ENCODE data around the gene IFFO2. TPM values are rescaled to one million over a fixed set of nuclear protein-coding genes. Genes with fewer than 3 reads are reported as not detected.

Gene IFFO2
- total and polyA plus RNA-seq, 2 donors (not counting 1 experiment from before 2014, with no cell fraction given): 5.8 to 10.4 TPM

DNA sequence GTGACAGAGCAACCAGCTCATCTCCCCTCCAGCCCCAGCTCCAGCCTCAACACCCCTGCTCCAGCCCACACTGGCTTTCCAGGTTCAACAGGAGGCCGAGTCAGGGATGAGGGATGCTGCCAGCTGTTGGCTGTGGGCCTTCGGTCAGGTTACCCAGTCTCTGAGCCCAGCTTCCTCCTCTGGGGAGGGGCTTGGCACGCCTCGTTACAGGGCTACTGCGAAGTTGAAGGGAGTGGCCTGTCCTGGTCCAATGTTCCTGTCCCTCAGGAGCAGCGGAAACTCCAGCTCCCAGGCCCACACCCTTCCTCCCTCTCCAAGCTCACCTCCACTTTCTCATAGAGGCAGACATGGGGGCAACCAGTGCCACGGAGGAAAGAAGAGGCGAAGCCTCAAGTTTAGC is 81.9 kb downstream of the IFFO2 start:
- Histone ChIP-seq H3K27ac (ENCODE audit: insufficient read depth, low read length) (no peak overlapping the region), H3K4me3 (replicated peaks in 1 of 4; ENCODE audit: control extremely low read depth in 1 of 4, insufficient read depth in 1 of 4, low read depth in 3 of 4, low read length in 4 of 4) (no peak overlapping the region), H2AFZ (ENCODE audit: low read length) (no peak overlapping the region), H3K9ac (ENCODE audit: insufficient read depth, low read length) (no peak overlapping the region), H3K27me3 (ENCODE audit: control insufficient read depth, insufficient read depth, low read length) (no peaks in the 10 kb centered on the region), H3K4me2 (ENCODE audit: extremely low read depth, insufficient read depth, low read length) (no peak overlapping the region), H3K79me2 (ENCODE audit: control insufficient read depth, insufficient read depth, low read length) (no peaks in the 10 kb centered on the region), H3K4me1 (ENCODE audit: control insufficient read depth, extremely low read depth, insufficient read depth, low read length) (no peaks in the 10 kb centered on the region), H3K36me3 (ENCODE audit: control insufficient read depth, insufficient read depth, low read length) (no peaks in the 10 kb centered on the region), H4K20me1 (ENCODE audit: control insufficient read depth, extremely low read depth, insufficient read depth, low read length) (no peaks in the 10 kb centered on the region), H3K9me3 (ENCODE audit: control insufficient read depth, insufficient read depth, low read depth, low read length) (no peaks in the 10 kb centered on the region)
- DNase-seq (ENCODE audit: low read depth in 2 of 2): no peak
- TF ChIP-seq EZH2 (IDR thresholded peaks at IDR 0.05; ENCODE audit: low read length, missing control alignments): no peak
- TF ChIP-seq, protein P1, sequence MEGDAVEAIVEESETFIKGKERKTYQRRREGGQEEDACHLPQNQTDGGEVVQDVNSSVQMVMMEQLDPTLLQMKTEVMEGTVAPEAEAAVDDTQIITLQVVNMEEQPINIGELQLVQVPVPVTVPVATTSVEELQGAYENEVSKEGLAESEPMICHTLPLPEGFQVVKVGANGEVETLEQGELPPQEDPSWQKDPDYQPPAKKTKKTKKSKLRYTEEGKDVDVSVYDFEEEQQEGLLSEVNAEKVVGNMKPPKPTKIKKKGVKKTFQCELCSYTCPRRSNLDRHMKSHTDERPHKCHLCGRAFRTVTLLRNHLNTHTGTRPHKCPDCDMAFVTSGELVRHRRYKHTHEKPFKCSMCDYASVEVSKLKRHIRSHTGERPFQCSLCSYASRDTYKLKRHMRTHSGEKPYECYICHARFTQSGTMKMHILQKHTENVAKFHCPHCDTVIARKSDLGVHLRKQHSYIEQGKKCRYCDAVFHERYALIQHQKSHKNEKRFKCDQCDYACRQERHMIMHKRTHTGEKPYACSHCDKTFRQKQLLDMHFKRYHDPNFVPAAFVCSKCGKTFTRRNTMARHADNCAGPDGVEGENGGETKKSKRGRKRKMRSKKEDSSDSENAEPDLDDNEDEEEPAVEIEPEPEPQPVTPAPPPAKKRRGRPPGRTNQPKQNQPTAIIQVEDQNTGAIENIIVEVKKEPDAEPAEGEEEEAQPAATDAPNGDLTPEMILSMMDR (conservative IDR thresholded peaks at IDR 0.05 in 1 of 2, IDR thresholded peaks at IDR 0.05 in 1 of 2; ENCODE audit: low read depth in 1 of 2, low read length in 2 of 2): no peak

DNA sequence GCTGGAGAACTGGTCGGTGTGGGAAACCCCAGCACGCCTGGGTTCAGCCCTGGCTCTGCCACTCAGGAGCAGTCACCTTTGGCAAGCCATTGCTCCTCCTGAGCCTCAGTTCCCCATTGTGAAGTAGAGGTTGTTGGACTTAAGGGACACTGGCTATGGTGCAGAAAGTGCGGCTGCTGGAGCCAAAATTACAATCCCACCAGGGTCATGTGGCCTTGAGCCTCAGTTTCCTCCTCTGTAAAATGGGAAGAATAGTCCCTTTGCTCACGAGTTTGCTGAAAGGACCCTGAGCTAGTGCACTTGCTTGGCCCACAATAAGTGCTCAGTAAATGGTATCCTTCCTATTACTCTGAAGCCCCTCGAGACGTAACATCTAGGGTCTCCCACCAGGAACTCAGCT is 82.4 kb downstream of the IFFO2 start:
- Histone ChIP-seq H2AFZ (ENCODE audit: low read length) (no peak overlapping the region), H3K27ac (ENCODE audit: insufficient read depth, low read length) (no peak overlapping the region), H3K27me3 (ENCODE audit: control insufficient read depth, insufficient read depth, low read length) (no peaks in the 10 kb centered on the region), H3K4me1 (ENCODE audit: control insufficient read depth, extremely low read depth, insufficient read depth, low read length) (no peaks in the 10 kb centered on the region), H3K4me3 (replicated peaks in 1 of 4; ENCODE audit: control extremely low read depth in 1 of 4, insufficient read depth in 1 of 4, low read depth in 3 of 4, low read length in 4 of 4) (no peak overlapping the region), H4K20me1 (ENCODE audit: control insufficient read depth, extremely low read depth, insufficient read depth, low read length) (no peaks in the 10 kb centered on the region), H3K9me3 (ENCODE audit: control insufficient read depth, insufficient read depth, low read depth, low read length) (no peaks in the 10 kb centered on the region), H3K79me2 (ENCODE audit: control insufficient read depth, insufficient read depth, low read length) (no peaks in the 10 kb centered on the region), H3K4me2 (ENCODE audit: extremely low read depth, insufficient read depth, low read length) (no peak overlapping the region), H3K36me3 (ENCODE audit: control insufficient read depth, insufficient read depth, low read length) (no peaks in the 10 kb centered on the region), H3K9ac (ENCODE audit: insufficient read depth, low read length) (no peak overlapping the region)
- TF ChIP-seq EZH2 (IDR thresholded peaks at IDR 0.05; ENCODE audit: low read length, missing control alignments): no peak
- TF ChIP-seq, protein P1 (conservative IDR thresholded peaks at IDR 0.05 in 1 of 2, IDR thresholded peaks at IDR 0.05 in 1 of 2; ENCODE audit: low read depth in 1 of 2, low read length in 2 of 2): no peak
- DNase-seq (ENCODE audit: low read depth in 2 of 2): no peak

DNA sequence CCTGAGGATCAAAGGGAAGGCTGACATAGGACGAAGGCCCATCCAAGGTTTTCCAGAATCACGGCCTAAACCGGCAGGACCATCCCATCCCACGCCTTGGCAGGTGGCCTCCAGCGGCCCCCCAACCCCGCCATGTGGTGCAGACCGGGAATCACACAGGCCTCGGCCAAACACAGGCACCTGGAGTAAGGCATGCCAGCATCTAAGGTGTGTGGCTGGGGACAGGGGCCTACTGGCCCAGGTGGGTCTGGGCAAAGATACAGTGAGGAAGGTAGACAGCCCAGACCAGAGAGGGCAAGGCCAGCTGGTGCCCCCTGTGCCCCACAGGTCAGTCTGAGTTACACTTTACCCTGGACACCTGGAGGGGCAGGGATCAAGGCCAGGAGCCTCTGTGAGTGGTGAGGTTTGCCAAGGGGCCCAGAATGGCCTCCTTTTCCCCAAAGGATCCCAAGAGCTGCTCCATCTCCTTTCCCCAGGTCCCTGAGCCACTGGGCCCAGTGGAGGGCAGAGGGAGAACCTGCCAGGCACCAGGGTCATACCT is 84.3 kb downstream of the IFFO2 start:
- Histone ChIP-seq H3K9ac (ENCODE audit: insufficient read depth, low read length) (no peak overlapping the region), H3K27me3 (ENCODE audit: control insufficient read depth, insufficient read depth, low read length) (no peaks in the 10 kb centered on the region), H3K4me2 (ENCODE audit: extremely low read depth, insufficient read depth, low read length) (no peak overlapping the region), H2AFZ (ENCODE audit: low read length) (no peak overlapping the region), H3K36me3 (ENCODE audit: control insufficient read depth, insufficient read depth, low read length) (no peaks in the 10 kb centered on the region), H3K4me1 (ENCODE audit: control insufficient read depth, extremely low read depth, insufficient read depth, low read length) (no peaks in the 10 kb centered on the region), H3K4me3 (replicated peaks in 1 of 4; ENCODE audit: control extremely low read depth in 1 of 4, insufficient read depth in 1 of 4, low read depth in 3 of 4, low read length in 4 of 4) (no peak overlapping the region), H3K9me3 (ENCODE audit: control insufficient read depth, insufficient read depth, low read depth, low read length) (no peaks in the 10 kb centered on the region), H3K79me2 (ENCODE audit: control insufficient read depth, insufficient read depth, low read length) (no peaks in the 10 kb centered on the region), H3K27ac (ENCODE audit: insufficient read depth, low read length) (no peak overlapping the region), H4K20me1 (ENCODE audit: control insufficient read depth, extremely low read depth, insufficient read depth, low read length) (no peaks in the 10 kb centered on the region)
- no peak for DNase-seq (ENCODE audit: low read depth in 2 of 2)
- TF ChIP-seq, protein P1 (conservative IDR thresholded peaks at IDR 0.05 in 1 of 2, IDR thresholded peaks at IDR 0.05 in 1 of 2; ENCODE audit: low read depth in 1 of 2, low read length in 2 of 2): no peak
- TF ChIP-seq EZH2 (IDR thresholded peaks at IDR 0.05; ENCODE audit: low read length, missing control alignments): no peak
